Fibroblast of skin of scalp (primary cell): ENCODE results near the gene STX12.
A peak's percentile ranks its signal among the peaks of the same experiment; 100 is the strongest.
"Not testable (repeated sequence)": the region's sequence is repeated elsewhere in the genome, so short reads cannot be mapped to it uniquely, and the experiment has no call there.

Experiments used
- DNase-seq: peaks from one replicate; pipeline ENCODE4 v3.0.0-alpha.2; 2013

Gene STX12

GRCh38 chr1:27831568-27832410 is 58.8 kb downstream of the STX12 start:
- no peak for DNase-seq

GRCh38 chr1:27832762-27833161 is 59.7 kb downstream of the STX12 start:
- DNase-seq, result peak; percentile 28

GRCh38 chr1:27833470-27833869 is 60.5 kb downstream of the STX12 start:
- no peak for DNase-seq

GRCh38 chr1:27835046-27835445 is 62.0 kb downstream of the STX12 start:
- no peak for DNase-seq

GRCh38 chr1:27835501-27835900 is 62.5 kb downstream of the STX12 start:
- DNase-seq, result no peak

- DNase-seq, result no peak
These were observed 76.9 kb downstream of the STX12 start for GRCh38 chr1:27849951-27850350.

- no peak for DNase-seq
These were observed 82.1 kb downstream of the STX12 start for GRCh38 chr1:27855085-27855484.

- DNase-seq, result no peak
These were observed 83.7 kb downstream of the STX12 start for GRCh38 chr1:27856561-27857343.

- DNase-seq, result not testable (repeated sequence)
These were observed 84.5 kb downstream of the STX12 start for GRCh38 chr1:27857552-27857951.

- peak; percentile 85 for DNase-seq
These were observed 85.3 kb downstream of the STX12 start for GRCh38 chr1:27858072-27858948.

GRCh38 chr1:27858949-27859576 is 86.0 kb downstream of the STX12 start:
- DNase-seq, result no peak

- no peak for DNase-seq
These were observed 88.4 kb downstream of the STX12 start for GRCh38 chr1:27861436-27861835.

GRCh38 chr1:27862004-27862403 is 89.0 kb downstream of the STX12 start:
- DNase-seq, result no peak

GRCh38 chr1:27862671-27863537 is 89.9 kb downstream of the STX12 start:
- peak; percentile 91 for DNase-seq

GRCh38 chr1:27863538-27863915 is 90.5 kb downstream of the STX12 start:
- DNase-seq, result no peak

GRCh38 chr1:27864264-27864895 is 91.4 kb downstream of the STX12 start:
- DNase-seq, result no peak

- DNase-seq, result no peak
These were observed 92.8 kb downstream of the STX12 start for GRCh38 chr1:27865821-27866220.

GRCh38 chr1:27868556-27868931 is 95.5 kb downstream of the STX12 start:
- no peak for DNase-seq

- no peak for DNase-seq
These were observed 96.1 kb downstream of the STX12 start for GRCh38 chr1:27868932-27869718.

- DNase-seq, result no peak
These were observed 96.7 kb downstream of the STX12 start for GRCh38 chr1:27869719-27870085.
